H1 (cell line): Measurements from ENCODE around the gene CDH18. TPM values are rescaled to one million over a fixed set of nuclear protein-coding genes. Genes with fewer than 3 reads are reported as not detected.

ENCODE experiments used
- CTCF ChIA-PET: fragments of 300-600 bp; sonication (Branson Sonifier 250); formaldehyde crosslinking; loops from one replicate; lab custom pipeline; 2021; ENCODE audit not compliant: partially characterized antibody; lab: Charles Lee
- POLR2A ChIA-PET: fragments of 300-600 bp; sonication (Branson Sonifier 250); formaldehyde crosslinking; loops from one replicate; lab custom pipeline; 2021; ENCODE audit warnings: inconsistent platforms; ENCODE audit not compliant: partially characterized antibody; lab: Charles Lee
- DNase-seq, 2 experiments: peaks; one replicate each; pipeline versions ENCODE4 v3.0.0 to v3.0.0-alpha.2; 2010 to 2022; ENCODE audit warnings: low spot score in 2 of 2, low read depth in 1 of 2, mixed read lengths in 1 of 2
- FAIRE-seq: peaks from 2 replicates; lab custom pipeline; 2011; peaks lifted over from hg19 to GRCh38; lab: Jason Lieb, UNC
- H2AFZ ChIP-seq: 2 replicates; pipeline ENCODE4 v1.8.1; 2012; ENCODE audit warnings: low read length, inconsistent platforms
- H2AK5ac ChIP-seq: 2 replicates; pipeline ENCODE4 v1.6.1; 2013; ENCODE audit warnings: low read depth, low read length
- H2BK120ac ChIP-seq: replicated peaks from 2 replicates; pipeline ENCODE3; 2013; ENCODE audit warnings: low read depth, low read length, inconsistent platforms
- H2BK12ac ChIP-seq: 2 replicates; pipeline ENCODE4 v1.6.1; 2013; ENCODE audit warnings: low read depth, low read length
- H2BK15ac ChIP-seq: 2 replicates; pipeline ENCODE4 v1.6.1; 2013; ENCODE audit warnings: low read length
- H2BK20ac ChIP-seq: 2 replicates; pipeline ENCODE4 v1.6.1; 2013; ENCODE audit warnings: low read length
- H2BK5ac ChIP-seq: 2 replicates; pipeline ENCODE4 v1.6.1; 2013; ENCODE audit warnings: low read depth, low read length
- H3K14ac ChIP-seq: 2 replicates; pipeline ENCODE4 v1.6.1; 2013; ENCODE audit warnings: inconsistent platforms; ENCODE audit not compliant: insufficient read length
- H3K18ac ChIP-seq: 2 replicates; pipeline ENCODE4 v1.6.1; 2013; ENCODE audit warnings: low read length; ENCODE audit errors: extremely low read depth
- H3K23ac ChIP-seq: 2 replicates; pipeline ENCODE4 v1.6.1; 2013; ENCODE audit warnings: inconsistent platforms; ENCODE audit not compliant: insufficient read length
- H3K23me2 ChIP-seq: 2 replicates; pipeline ENCODE4 v1.6.1; 2013; ENCODE audit warnings: low read depth, low read length
- H3K27ac ChIP-seq: 2 replicates; pipeline ENCODE4 v1.6.1; 2011; ENCODE audit warnings: low read depth, low read length, inconsistent platforms
- H3K27me3 ChIP-seq, 4 experiments: replicated peaks in 1 of 4; 1 replicate in 1 of 4; 2 replicates in 3 of 4; pipeline versions ENCODE4 v1.6.1 to v1.8.1; 2011 to 2013; ENCODE audit warnings: low read length in 3 of 4, mild to moderate bottlenecking in 3 of 4, inconsistent platforms in 2 of 4, mixed read lengths in 2 of 4, moderate library complexity in 1 of 4; ENCODE audit not compliant: control insufficient read depth in 3 of 4, insufficient read depth in 3 of 4; ENCODE audit errors: extremely low read depth in 1 of 4
- H3K36me3 ChIP-seq, 4 experiments: 2 replicates each; pipeline versions ENCODE4 v1.6.1 to v1.8.1; 2011 to 2013; ENCODE audit warnings: mild to moderate bottlenecking in 4 of 4, low read length in 3 of 4, moderate library complexity in 2 of 4, control low read depth in 1 of 4, inconsistent platforms in 1 of 4; ENCODE audit not compliant: insufficient read depth in 4 of 4, control insufficient read depth in 2 of 4
- H3K4ac ChIP-seq: replicated peaks from 2 replicates; pipeline ENCODE3; 2013; ENCODE audit warnings: low read length, low read depth, mixed read lengths, inconsistent platforms; ENCODE audit not compliant: insufficient read length
- H3K4me1 ChIP-seq, 4 experiments: replicated peaks in 1 of 4; 1 replicate in 1 of 4; 2 replicates in 3 of 4; pipeline versions ENCODE4 v1.6.1 to v1.8.1; 2011 to 2013; ENCODE audit warnings: low read length in 3 of 4, inconsistent platforms in 2 of 4, mixed read lengths in 1 of 4; ENCODE audit not compliant: insufficient read depth in 4 of 4, control insufficient read depth in 3 of 4
- H3K4me2 ChIP-seq, 2 experiments: 2 replicates each; pipeline versions ENCODE4 v1.6.1 to v1.8.1; 2011 to 2013; ENCODE audit warnings: low read depth in 2 of 2, low read length in 2 of 2, control low read depth in 1 of 2, inconsistent platforms in 1 of 2, mild to moderate bottlenecking in 1 of 2; ENCODE audit not compliant: insufficient read depth in 1 of 2
- H3K4me3 ChIP-seq, 4 experiments: fragments of 200-600, 300-600 bp in 1 of 4; sonication (generic), shearing (Covaris generic), sonication (Bioruptor Twin) in 1 of 4; 2 replicates each; pipeline versions ENCODE4 v1.5.1 to v1.8.1; 2011 to 2016; ENCODE audit warnings: low read length in 4 of 4, low read depth in 3 of 4, control low read depth in 2 of 4, inconsistent platforms in 2 of 4, mild to moderate bottlenecking in 2 of 4, mixed read lengths in 1 of 4, moderate library complexity in 1 of 4; ENCODE audit not compliant: insufficient read depth in 2 of 4; ENCODE audit errors: extremely low read depth in 1 of 4
- H3K56ac ChIP-seq: replicated peaks from 2 replicates; pipeline ENCODE3; 2013; ENCODE audit warnings: low read depth, mild to moderate bottlenecking, mixed read lengths, low read length, inconsistent platforms; ENCODE audit not compliant: insufficient read length
- H3K79me1 ChIP-seq: 2 replicates; pipeline ENCODE4 v1.6.1; 2013; ENCODE audit warnings: low read depth, low read length, control low read depth
- H3K79me2 ChIP-seq, 2 experiments: 2 replicates each; pipeline versions ENCODE4 v1.6.1 to v1.8.1; 2012 to 2013; ENCODE audit warnings: low read length in 2 of 2, mild to moderate bottlenecking in 2 of 2, inconsistent platforms in 1 of 2; ENCODE audit not compliant: insufficient read depth in 2 of 2, control insufficient read depth in 1 of 2
- H3K9ac ChIP-seq, 4 experiments: replicated peaks in 1 of 4; 1 replicate in 1 of 4; 2 replicates in 3 of 4; pipeline versions ENCODE4 v1.6.1 to v1.8.1; 2011 to 2013; ENCODE audit warnings: low read depth in 3 of 4, low read length in 3 of 4, control low read depth in 2 of 4, mild to moderate bottlenecking in 2 of 4, moderate library complexity in 2 of 4, inconsistent platforms in 1 of 4; ENCODE audit errors: extremely low read depth in 1 of 4
- H3K9me3 ChIP-seq, 2 experiments: 2 replicates each; pipeline versions ENCODE4 v1.6.1 to v1.8.1; 2012 to 2013; ENCODE audit warnings: mild to moderate bottlenecking in 2 of 2, moderate library complexity in 2 of 2, control low read depth in 1 of 2, inconsistent platforms in 1 of 2, low read depth in 1 of 2, low read length in 1 of 2, mixed read lengths in 1 of 2; ENCODE audit not compliant: insufficient read depth in 2 of 2
- H4K20me1 ChIP-seq, 2 experiments: replicated peaks in 1 of 2; 2 replicates each; pipeline versions ENCODE3 to v1.8.1; 2011 to 2013; ENCODE audit warnings: inconsistent platforms in 2 of 2, low read length in 2 of 2, mild to moderate bottlenecking in 1 of 2; ENCODE audit not compliant: insufficient read depth in 2 of 2, control insufficient read depth in 1 of 2
- H4K5ac ChIP-seq: 2 replicates; pipeline ENCODE4 v1.6.1; 2013; ENCODE audit warnings: low read length, low read depth, mixed read lengths, inconsistent platforms; ENCODE audit not compliant: insufficient read length
- H4K8ac ChIP-seq: 2 replicates; pipeline ENCODE4 v1.8.0; 2013; ENCODE audit warnings: mild to moderate bottlenecking, moderate library complexity, low read length, inconsistent platforms; ENCODE audit not compliant: insufficient read depth; ENCODE audit errors: extremely low read depth
- H4K91ac ChIP-seq: replicated peaks from 2 replicates; pipeline ENCODE3; 2013; ENCODE audit warnings: low read length, mixed read lengths, inconsistent platforms; ENCODE audit not compliant: insufficient read length
- CHD1 ChIP-seq: IDR thresholded peaks from 2 replicates; pipeline ENCODE4 v1.6.1; 2012; ENCODE audit warnings: low read depth, low read length, improper control_type of control experiment
- CREB1 ChIP-seq: IDR thresholded peaks from 2 replicates; pipeline ENCODE4 v1.6.1; 2012; ENCODE audit warnings: inconsistent platforms
- CTCF ChIP-seq, 3 experiments: IDR thresholded peaks; 1 replicate in 2 of 3; 2 replicates in 1 of 3; pipeline versions ENCODE4 v1.5.1 to v1.6.1; 2011; ENCODE audit warnings: low read length in 3 of 3, mild to moderate bottlenecking in 3 of 3, inconsistent platforms in 2 of 3, low read depth in 1 of 3, moderate library complexity in 1 of 3; ENCODE audit not compliant: insufficient read depth in 1 of 3; ENCODE audit errors: control extremely low read depth in 1 of 3
- KDM5A ChIP-seq: fragments of 200-600 bp; IDR thresholded peaks from 2 replicates; pipeline ENCODE4 v1.7.1; 2012; ENCODE audit warnings: mild to moderate bottlenecking, low read length, inconsistent platforms, mixed read lengths
- USF2 ChIP-seq: IDR thresholded peaks from 2 replicates; pipeline ENCODE4 v1.6.1; 2011; ENCODE audit warnings: low read length, improper control_type of control experiment
- polyA plus RNA-seq, 7 experiments: library from polyadenylated mRNA; depleted of rRNA in 3 of 7; stranded (reverse) in 5 of 7; unstranded in 2 of 7; fragments of >200 nt in 5 of 7; fragments of 200-250 nt in 2 of 7; gene quantifications; 1 replicate in 5 of 7; 2 replicates in 1 of 7; 4 replicates in 1 of 7; pipeline versions ENCODE4 v1.2.1 to v1.2.3, GENCODE V29; 2011 to 2013; ENCODE audit warnings: missing spikeins in 2 of 7, mixed read lengths in 2 of 7
- total RNA-seq: library from RNA; stranded (reverse); fragmentation: NEBNext Ultra II Directional; extraction: Animal tissue kit (Norgen Biotek cat#: 25700); gene quantifications from 2 replicates; pipeline ENCODE4 v1.2.1, GENCODE V29; 2021

Gene CDH18
- total and polyA plus RNA-seq, 2 of the 8 experiments (the other 6 are each of a cell fraction or from before 2014, with no cell fraction given): 0.30 to 0.32 TPM

GRCh38 chr5:20030125-20030524 lies 42.1 kb upstream of the CDH18 start:
- no peak overlapping the region for H3K14ac ChIP-seq
- H3K36me3 ChIP-seq: no peaks in the 10 kb centered on the region
- H3K4me1 ChIP-seq: no peaks in the 10 kb centered on the region
- no peaks in the 10 kb centered on the region for H3K79me2 ChIP-seq
- no peak overlapping the region for H2BK15ac ChIP-seq
- H2AK5ac ChIP-seq: no peak overlapping the region
- H3K27ac ChIP-seq: no peak overlapping the region
- H2BK12ac ChIP-seq: no peak overlapping the region
- H3K56ac ChIP-seq: no peak overlapping the region
- H2AFZ ChIP-seq: no peak overlapping the region
- H4K91ac ChIP-seq: no peak overlapping the region
- H2BK5ac ChIP-seq: no peak overlapping the region
- H2BK20ac ChIP-seq: no peak overlapping the region
- no peaks in the 10 kb centered on the region for H3K79me1 ChIP-seq
- CTCF ChIA-PET: no interaction called here
- no peak overlapping the region for H2BK120ac ChIP-seq
- TF ChIP-seq KDM5A (no peak), CTCF (IDR thresholded peaks at IDR 0.05; ENCODE audit: control extremely low read depth in 1 of 3, insufficient read depth in 1 of 3, low read depth in 1 of 3, low read length in 3 of 3) (no peak), CREB1 (no peak), CHD1 (no peak), USF2 (no peak)
- FAIRE-seq (no peak), DNase-seq (no peak)
- no peak overlapping the region for H3K4ac ChIP-seq
- H3K9ac ChIP-seq: no peak overlapping the region
- no peaks in the 10 kb centered on the region for H4K20me1 ChIP-seq
- H3K4me2 ChIP-seq: no peak overlapping the region
- no peak overlapping the region for H3K4me3 ChIP-seq
- no peaks in the 10 kb centered on the region for H3K23me2 ChIP-seq
- no peak overlapping the region for H4K5ac ChIP-seq
- H3K9me3 ChIP-seq: no peaks in the 10 kb centered on the region; a peak in 1 of 4 replicates
- H3K18ac ChIP-seq: no peak overlapping the region
- H3K27me3 ChIP-seq: no peaks in the 10 kb centered on the region
- POLR2A ChIA-PET: no interaction called here
- no peak overlapping the region for H4K8ac ChIP-seq
- no peak overlapping the region for H3K23ac ChIP-seq
